Upper lobe of right lung (tissue), 1 donor: ENCODE data around the gene GADD45GIP1. TPM values are rescaled to one million over a fixed set of nuclear protein-coding genes. Genes with fewer than 3 reads are reported as not detected.
"Not testable (repeated sequence)": the region's sequence is repeated elsewhere in the genome, so short reads cannot be mapped to it uniquely, and the experiment has no call there.

Experiments
- ATAC-seq: fragments of 200-7000 bp; cut with Tn5 transposase; one replicate; pipeline ENCODE4 v1.9.1; 2020; ENCODE audit warnings: mild to moderate bottlenecking, moderate library complexity
- DNase-seq: peaks from one replicate; pipeline ENCODE4 v3.0.0-alpha.2; 2020
- H3K27ac ChIP-seq: fragments of 200-600 bp; one replicate; pipeline ENCODE4 v1.8.0; 2022
- H3K27me3 ChIP-seq: fragments of 200-600 bp; one replicate; pipeline ENCODE4 v1.8.0; 2022; ENCODE audit warnings: mild to moderate bottlenecking
- H3K36me3 ChIP-seq: fragments of 200-600 bp; one replicate; pipeline ENCODE4 v1.8.0; 2022
- H3K4me1 ChIP-seq: fragments of 200-600 bp; one replicate; pipeline ENCODE4 v1.8.0; 2022
- H3K4me3 ChIP-seq: fragments of 200-600 bp; one replicate; pipeline ENCODE4 v1.8.0; 2022; ENCODE audit warnings: mild to moderate bottlenecking
- H3K9me3 ChIP-seq: fragments of 200-600 bp; one replicate; pipeline ENCODE4 v1.8.0; 2022
- intact Hi-C: fragments of 100-400 bp; cut with DNase I; formaldehyde crosslinking; loops from one replicate; pipeline ENCODE4 v1.11.0; 2022
- total RNA-seq: library from RNA; stranded (reverse); fragmentation: NEBNext Ultra II Directional; extraction: Animal tissue kit (Norgen Biotek cat#: 25700); gene quantifications from one replicate; pipeline ENCODE4 v1.2.1, GENCODE V29; 2021
- TF ChIP-seq, protein P1 (sequence below): fragments of 200-600 bp; IDR thresholded peaks from one replicate; pipeline ENCODE4 v1.8.0; 2022; ENCODE audit warnings: antibody characterized with exemption
- donor health status: DM: no; HTN: yes; CAD: no; lungs with severe emphysema.

Gene GADD45GIP1
- total RNA-seq, 1 donor from 2014 or later: 16.4 TPM

DNA sequence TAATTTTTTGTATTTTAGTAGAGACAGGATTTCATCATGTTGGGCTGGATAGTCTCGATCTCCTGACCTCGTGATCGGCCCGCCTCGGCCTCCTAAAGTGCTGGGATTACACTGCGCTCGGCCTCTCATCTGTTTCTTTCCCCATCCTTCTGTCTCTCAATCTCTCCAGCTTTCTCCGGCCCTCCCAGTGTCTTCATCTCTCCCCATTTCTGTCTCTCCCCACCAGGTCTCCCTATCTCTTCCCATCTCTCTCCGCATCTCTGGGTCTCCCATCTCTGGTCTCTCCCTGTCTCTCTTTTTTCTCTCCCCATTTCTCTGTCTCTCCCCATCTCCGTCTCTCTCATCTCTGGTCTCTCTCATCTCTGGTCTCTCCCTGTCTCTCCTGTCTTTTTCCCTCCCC is 26.1 kb upstream of the GADD45GIP1 start:
- intact Hi-C loops: no loop called here
- ATAC-seq: no peak

GRCh38 chr19:12982648-12983047 is 25.6 kb upstream of the GADD45GIP1 start:
- no peak for ATAC-seq
- H3K4me1 ChIP-seq: peaks cover 7% of the 10 kb centered on the region
- TF ChIP-seq, protein P1, sequence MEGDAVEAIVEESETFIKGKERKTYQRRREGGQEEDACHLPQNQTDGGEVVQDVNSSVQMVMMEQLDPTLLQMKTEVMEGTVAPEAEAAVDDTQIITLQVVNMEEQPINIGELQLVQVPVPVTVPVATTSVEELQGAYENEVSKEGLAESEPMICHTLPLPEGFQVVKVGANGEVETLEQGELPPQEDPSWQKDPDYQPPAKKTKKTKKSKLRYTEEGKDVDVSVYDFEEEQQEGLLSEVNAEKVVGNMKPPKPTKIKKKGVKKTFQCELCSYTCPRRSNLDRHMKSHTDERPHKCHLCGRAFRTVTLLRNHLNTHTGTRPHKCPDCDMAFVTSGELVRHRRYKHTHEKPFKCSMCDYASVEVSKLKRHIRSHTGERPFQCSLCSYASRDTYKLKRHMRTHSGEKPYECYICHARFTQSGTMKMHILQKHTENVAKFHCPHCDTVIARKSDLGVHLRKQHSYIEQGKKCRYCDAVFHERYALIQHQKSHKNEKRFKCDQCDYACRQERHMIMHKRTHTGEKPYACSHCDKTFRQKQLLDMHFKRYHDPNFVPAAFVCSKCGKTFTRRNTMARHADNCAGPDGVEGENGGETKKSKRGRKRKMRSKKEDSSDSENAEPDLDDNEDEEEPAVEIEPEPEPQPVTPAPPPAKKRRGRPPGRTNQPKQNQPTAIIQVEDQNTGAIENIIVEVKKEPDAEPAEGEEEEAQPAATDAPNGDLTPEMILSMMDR: no peak
- intact Hi-C loops: no loop called here
- no peak overlapping the region for H3K27ac ChIP-seq
- H3K36me3 ChIP-seq: no peaks in the 10 kb centered on the region
- H3K9me3 ChIP-seq: no peaks in the 10 kb centered on the region
- no peak overlapping the region for H3K4me3 ChIP-seq
- H3K27me3 ChIP-seq: peaks cover 7% of the 10 kb centered on the region
- no peak for DNase-seq

More for the DNA sequence above, 26.1 kb upstream of the GADD45GIP1 start:
- Histone ChIP-seq H3K27me3 (peaks cover 7% of the 10 kb centered on the region), H3K36me3 (no peaks in the 10 kb centered on the region), H3K4me1 (peaks cover 7% of the 10 kb centered on the region), H3K27ac (no peak overlapping the region), H3K4me3 (peak overlapping the region; percentile 21), H3K9me3 (no peaks in the 10 kb centered on the region)
- DNase-seq: no peak
- TF ChIP-seq, protein P1: no peak

DNA sequence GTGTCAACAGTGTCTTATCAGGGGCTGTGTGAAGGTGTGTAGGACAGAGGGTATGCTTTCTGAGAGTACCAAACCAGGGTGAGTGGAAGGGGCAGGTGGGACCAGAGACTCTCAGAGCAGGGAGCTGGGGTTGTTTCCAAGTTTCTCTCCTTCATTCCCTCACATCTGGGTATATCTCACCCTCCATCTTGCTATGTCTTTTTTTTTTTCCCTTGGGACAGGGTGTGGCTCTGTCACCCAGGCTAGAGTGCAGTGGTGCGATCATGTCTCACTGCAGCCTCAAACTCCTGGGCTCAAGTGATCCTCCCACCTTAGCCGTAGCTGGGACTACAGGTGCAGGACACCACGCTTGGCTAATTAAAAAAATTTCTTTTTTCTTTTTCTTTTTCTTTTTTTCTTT is 23.0 kb upstream of the GADD45GIP1 start:
- TF ChIP-seq, protein P1: no peak
- Histone ChIP-seq H3K27ac (no peak overlapping the region), H3K36me3 (no peaks in the 10 kb centered on the region), H3K27me3 (peaks cover 7% of the 10 kb centered on the region), H3K4me1 (peaks cover 7% of the 10 kb centered on the region), H3K4me3 (no peak overlapping the region), H3K9me3 (no peaks in the 10 kb centered on the region)
- no peak for DNase-seq
- intact Hi-C loops: loop anchor here (10.0 kb wide), 2 partner anchors 115 to 285 kb away; no protein-coding TSS in a partner anchor
- ATAC-seq: no peak

DNA sequence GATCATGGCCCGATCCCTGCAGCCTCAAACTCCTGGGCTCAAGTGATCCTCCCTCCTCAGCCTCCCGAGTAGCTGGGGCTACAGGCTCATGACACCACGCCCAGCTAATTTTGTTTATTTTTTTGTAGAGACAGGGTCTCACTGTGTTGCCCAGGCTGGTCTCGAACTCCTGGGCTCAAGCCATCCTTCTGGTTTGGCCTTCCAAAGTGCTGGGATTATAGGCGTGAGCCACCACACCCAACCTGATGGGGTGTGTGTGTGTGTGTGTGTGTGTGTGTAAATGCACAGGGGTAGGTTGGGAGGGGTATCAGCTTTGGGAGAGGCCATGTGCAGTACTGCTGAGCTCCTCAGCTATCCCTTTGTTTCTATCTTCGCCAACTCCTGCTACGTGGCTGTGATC is 19.1 kb upstream of the GADD45GIP1 start:
- not testable (repeated sequence) for H3K4me3 ChIP-seq, H3K27ac ChIP-seq, H3K36me3 ChIP-seq, ATAC-seq, H3K27me3 ChIP-seq, DNase-seq, H3K9me3 ChIP-seq, H3K4me1 ChIP-seq
- intact Hi-C loops: loop anchor here (10.0 kb wide), 2 partner anchors 119 to 289 kb away; no protein-coding TSS in a partner anchor

- TF ChIP-seq, protein P1: no peak
- Histone ChIP-seq H3K27me3 (no peaks in the 10 kb centered on the region), H3K4me3 (no peak overlapping the region), H3K4me1 (no peaks in the 10 kb centered on the region), H3K9me3 (no peaks in the 10 kb centered on the region), H3K36me3 (no peaks in the 10 kb centered on the region), H3K27ac (no peak overlapping the region)
- no peak for DNase-seq
- ATAC-seq: no peak
- intact Hi-C loops: loop anchor here (10.0 kb wide), 2 partner anchors 120 to 290 kb away; no protein-coding TSS in a partner anchor
These were observed 18.3 kb upstream of the GADD45GIP1 start for GRCh38 chr19:12975221-12975741.

GRCh38 chr19:12974301-12975220 is 17.5 kb upstream of the GADD45GIP1 start:
- H3K36me3 ChIP-seq: no peaks in the 10 kb centered on the region
- ATAC-seq (no peak), DNase-seq (no peak)
- no peaks in the 10 kb centered on the region for H3K4me1 ChIP-seq
- H3K9me3 ChIP-seq: no peaks in the 10 kb centered on the region
- intact Hi-C loops: loop anchor here (10.0 kb wide), 2 partner anchors 120 to 290 kb away; no protein-coding TSS in a partner anchor
- no peak overlapping the region for H3K4me3 ChIP-seq
- no peaks in the 10 kb centered on the region for H3K27me3 ChIP-seq
- H3K27ac ChIP-seq: no peak overlapping the region
- TF ChIP-seq, protein P1: no peak
